Vagina (tissue), 2 donors: ENCODE results near the gene ZNF688.

Source experiments
- POLR2A ChIP-seq, 2 donors: fragments of 450-650 bp; IDR thresholded peaks; one replicate each; pipeline ENCODE4 v1.6.1; 2017; ENCODE audit warnings: antibody characterized with exemption in 2 of 2, mild to moderate bottlenecking in 2 of 2, moderate library complexity in 2 of 2
- POLR2AphosphoS5 ChIP-seq, 2 donors: sonication (generic); formaldehyde crosslinking; IDR thresholded peaks; one replicate each; pipeline ENCODE4 v1.9.0; 2017; ENCODE audit warnings: antibody characterized with exemption in 2 of 2, mild to moderate bottlenecking in 2 of 2, low read depth in 1 of 2; ENCODE audit not compliant: insufficient read depth in 1 of 2
- TF ChIP-seq, protein P1 (sequence below), 3 experiments: fragments of 450-650 bp in 2 of 3; fragments of 200-600 bp in 1 of 3; sonication (generic) in 1 of 3; IDR thresholded peaks; one replicate each; pipeline ENCODE4 v1.5.1; 2017 to 2019; ENCODE audit warnings: antibody characterized with exemption in 3 of 3, mild to moderate bottlenecking in 2 of 3, moderate library complexity in 2 of 3

DNA sequence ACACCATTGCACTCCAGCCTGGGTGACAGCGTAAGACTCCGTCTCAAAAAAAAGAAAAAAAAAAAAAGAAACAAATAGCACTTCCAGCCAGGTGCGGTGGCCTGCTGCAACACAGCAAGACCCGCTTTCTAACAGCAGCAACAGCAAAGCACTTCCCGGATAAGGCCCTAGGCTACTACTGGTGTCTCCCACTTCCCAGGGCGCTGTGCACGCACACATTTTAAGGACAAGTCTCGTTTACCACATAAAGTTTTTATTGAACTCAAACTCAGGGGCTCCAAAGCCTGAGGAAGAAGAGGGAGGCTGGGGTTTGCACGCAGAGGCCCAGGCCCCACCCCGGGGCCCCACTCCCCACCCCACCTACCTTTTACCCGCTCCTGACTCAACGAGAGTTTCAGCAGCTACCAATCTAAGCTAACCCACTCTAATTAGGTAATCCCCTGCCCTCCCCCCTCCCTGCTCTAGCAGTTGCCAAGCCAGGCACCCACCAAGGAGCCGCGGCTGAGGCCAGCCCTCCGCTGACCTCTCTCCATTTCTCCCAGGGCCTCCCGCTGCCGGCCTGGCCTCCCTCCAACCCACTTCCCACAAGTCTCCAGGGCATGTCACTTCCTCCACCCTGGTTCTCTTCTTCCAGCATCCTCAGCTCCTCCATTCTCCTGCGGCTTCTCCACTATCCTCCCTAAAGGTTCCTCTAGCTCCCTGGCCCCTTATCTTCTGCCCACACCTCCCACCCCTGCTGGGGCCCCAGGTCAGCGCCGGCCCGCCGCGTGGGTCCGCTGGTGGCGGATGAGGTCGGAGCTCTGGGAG is 47.5 kb downstream of the ZNF688 start:
- TF ChIP-seq, protein P1, sequence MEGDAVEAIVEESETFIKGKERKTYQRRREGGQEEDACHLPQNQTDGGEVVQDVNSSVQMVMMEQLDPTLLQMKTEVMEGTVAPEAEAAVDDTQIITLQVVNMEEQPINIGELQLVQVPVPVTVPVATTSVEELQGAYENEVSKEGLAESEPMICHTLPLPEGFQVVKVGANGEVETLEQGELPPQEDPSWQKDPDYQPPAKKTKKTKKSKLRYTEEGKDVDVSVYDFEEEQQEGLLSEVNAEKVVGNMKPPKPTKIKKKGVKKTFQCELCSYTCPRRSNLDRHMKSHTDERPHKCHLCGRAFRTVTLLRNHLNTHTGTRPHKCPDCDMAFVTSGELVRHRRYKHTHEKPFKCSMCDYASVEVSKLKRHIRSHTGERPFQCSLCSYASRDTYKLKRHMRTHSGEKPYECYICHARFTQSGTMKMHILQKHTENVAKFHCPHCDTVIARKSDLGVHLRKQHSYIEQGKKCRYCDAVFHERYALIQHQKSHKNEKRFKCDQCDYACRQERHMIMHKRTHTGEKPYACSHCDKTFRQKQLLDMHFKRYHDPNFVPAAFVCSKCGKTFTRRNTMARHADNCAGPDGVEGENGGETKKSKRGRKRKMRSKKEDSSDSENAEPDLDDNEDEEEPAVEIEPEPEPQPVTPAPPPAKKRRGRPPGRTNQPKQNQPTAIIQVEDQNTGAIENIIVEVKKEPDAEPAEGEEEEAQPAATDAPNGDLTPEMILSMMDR (IDR thresholded peaks at IDR 0.05): no peak
- no peak for TF ChIP-seq POLR2A (IDR thresholded peaks at IDR 0.05)
- TF ChIP-seq POLR2AphosphoS5 (IDR thresholded peaks at IDR 0.05; ENCODE audit: insufficient read depth in 1 of 2, low read depth in 1 of 2): no peak
